Transverse colon (tissue), 4 donors: Measurements from ENCODE around the gene NBPF6.

Experiments
- CTCF ChIP-seq, 5 experiments: fragments of 200-600 bp in 3 of 5; fragments of 450-650 bp in 2 of 5; sonication (generic) in 3 of 5; IDR thresholded peaks; 1 replicate in 2 of 5; 2 replicates in 3 of 5; pipeline ENCODE4 v1.5.1; 2016 to 2017; ENCODE audit warnings: antibody characterized with exemption in 5 of 5, inconsistent platforms in 3 of 5, mild to moderate bottlenecking in 2 of 5, moderate library complexity in 1 of 5
- POLR2AphosphoS5 ChIP-seq, 3 donors: sonication (generic); formaldehyde crosslinking; IDR thresholded peaks; one replicate each; pipeline ENCODE4 v1.6.1; 2016; ENCODE audit warnings: antibody characterized with exemption in 3 of 3

DNA sequence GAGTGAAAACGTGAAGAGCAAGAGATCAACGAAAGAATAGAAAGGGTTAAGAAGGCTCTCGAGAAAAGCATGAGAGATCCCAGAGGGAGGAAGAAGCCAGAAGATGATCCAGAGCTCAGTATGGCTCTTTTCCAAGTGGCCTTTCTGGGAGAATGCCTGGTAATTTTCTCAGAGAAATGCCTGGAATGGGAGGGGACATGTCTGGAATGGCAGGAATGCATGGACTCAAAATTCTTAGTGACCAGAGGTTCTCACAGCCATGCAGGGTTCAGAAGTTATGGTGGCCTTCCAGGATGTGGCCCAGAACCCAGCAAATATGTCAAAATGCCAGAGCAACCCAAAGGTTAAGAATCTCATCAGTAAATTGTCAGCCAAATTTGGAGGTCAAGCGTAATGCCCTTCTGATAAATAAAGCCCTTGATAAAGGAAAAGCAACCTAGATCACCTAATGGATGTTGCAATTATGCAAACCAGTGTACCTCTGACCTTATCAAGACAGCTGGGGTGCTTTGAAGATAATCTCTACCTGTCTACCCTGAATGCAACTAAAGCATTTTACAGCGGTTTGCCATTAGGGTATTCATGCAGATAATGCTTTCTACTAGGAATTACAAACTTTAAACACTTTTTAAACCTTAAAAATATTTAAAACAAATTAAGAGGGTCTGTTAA, 53.1 kb downstream of the NBPF6 start:
- TF ChIP-seq POLR2AphosphoS5 (IDR thresholded peaks at IDR 0.05) (no peak), CTCF (IDR thresholded peaks at IDR 0.05) (no peak)
